ENCODE data around the gene CARD9. TPM values are rescaled to one million over a fixed set of nuclear protein-coding genes. Genes with fewer than 3 reads are reported as not detected.

CARD9 gene
- total and polyA plus RNA-seq, 2 of the 8 experiments (the other 6 are each of a cell fraction or from before 2014, with no cell fraction given) = 0.15 to 1.1 TPM

- TF ChIP-seq CHD7 (IDR thresholded peaks at IDR 0.05; ENCODE audit: insufficient replicate concordance, low read length) = no peak
- no peak for TF ChIP-seq CHD1 (IDR thresholded peaks at IDR 0.05; ENCODE audit: low read depth, low read length)
- no peak for TF ChIP-seq EGR1 (IDR thresholded peaks at IDR 0.05; ENCODE audit: borderline replicate concordance, low read depth, low read length)
- TF ChIP-seq POLR2A (IDR thresholded peaks at IDR 0.05; ENCODE audit: control extremely low read depth in 1 of 2, low read depth in 2 of 2, low read length in 2 of 2) = no peak
- TF ChIP-seq SP1 (IDR thresholded peaks at IDR 0.05; ENCODE audit: low read depth, low read length) = no peak
- TF ChIP-seq POU5F1 (IDR thresholded peaks at IDR 0.05; ENCODE audit: low read depth, low read length) = no peak
- TF ChIP-seq EP300 (IDR thresholded peaks at IDR 0.05; ENCODE audit: borderline replicate concordance in 1 of 2, low read depth in 2 of 2, low read length in 2 of 2) = no peak
- no peak for TF ChIP-seq TAF7 (optimal IDR thresholded peaks at IDR 0.05; ENCODE audit: borderline replicate concordance, low read depth, low read length)
Measured at GRCh38 chr9:136361047-136361753, 12.3 kb downstream of the CARD9 start (continued).
